Spinal cord (tissue), 10 donors: ENCODE results near the gene LETMD1. TPM values are rescaled to one million over a fixed set of nuclear protein-coding genes. Genes with fewer than 3 reads are reported as not detected.
A peak's percentile ranks its signal among the peaks of the same experiment; 100 is the strongest.

Experiments
- DNase-seq, 6 donors: peaks; one replicate each; pipeline versions ENCODE4 v3.0.0 to v3.0.0-alpha.2; 2013 to 2015; ENCODE audit warnings: low spot score in 6 of 6, low read depth in 4 of 6
- H3K27ac ChIP-seq: one replicate; pipeline ENCODE4 v1.5.1; 2013; ENCODE audit warnings: low read depth, low read length, control low read depth
- H3K27me3 ChIP-seq: one replicate; pipeline ENCODE4 v1.6.1; 2013; ENCODE audit warnings: low read length; ENCODE audit not compliant: control insufficient read depth, insufficient read depth
- H3K36me3 ChIP-seq: one replicate; pipeline ENCODE4 v1.6.1; 2013; ENCODE audit warnings: low read length; ENCODE audit not compliant: control insufficient read depth, insufficient read depth
- H3K4me1 ChIP-seq: one replicate; pipeline ENCODE4 v1.6.1; 2013; ENCODE audit warnings: low read length; ENCODE audit not compliant: control insufficient read depth, insufficient read depth
- H3K4me3 ChIP-seq: one replicate; pipeline ENCODE4 v1.5.1; 2013; ENCODE audit warnings: low read depth, low read length, control low read depth
- H3K9me3 ChIP-seq: one replicate; pipeline ENCODE4 v1.6.1; 2013; ENCODE audit warnings: low read length; ENCODE audit not compliant: control insufficient read depth, insufficient read depth
- WGBS: methylation state at CpG from one replicate; pipeline ENCODE4 v1.1.5; 2013; ENCODE audit warnings: missing lambda C conversion rate; ENCODE audit not compliant: insufficient coverage; 5-methylcytosine and 5-hydroxymethylcytosine counted together
- polyA plus RNA-seq, 2 donors: library from polyadenylated mRNA; unstranded; fragments of 120-200 nt; gene quantifications; one replicate each; pipeline ENCODE4 v1.2.1, GENCODE V29; 2013; ENCODE audit not compliant: insufficient read length in 2 of 2
- total RNA-seq, 2 donors: library from RNA; depleted of rRNA in 1 of 2; stranded (reverse); fragments of 120-200 nt in 1 of 2; fragments of >200 nt in 1 of 2; gene quantifications; one replicate each; pipeline versions ENCODE4 v1.2.3 to v1.2.4, GENCODE V29; 2013 to 2014
- donor health status: healthy.

The LETMD1 gene
- total and polyA plus RNA-seq, 4 donors, result 66.5 to 105 (median 74.0) TPM

DNA sequence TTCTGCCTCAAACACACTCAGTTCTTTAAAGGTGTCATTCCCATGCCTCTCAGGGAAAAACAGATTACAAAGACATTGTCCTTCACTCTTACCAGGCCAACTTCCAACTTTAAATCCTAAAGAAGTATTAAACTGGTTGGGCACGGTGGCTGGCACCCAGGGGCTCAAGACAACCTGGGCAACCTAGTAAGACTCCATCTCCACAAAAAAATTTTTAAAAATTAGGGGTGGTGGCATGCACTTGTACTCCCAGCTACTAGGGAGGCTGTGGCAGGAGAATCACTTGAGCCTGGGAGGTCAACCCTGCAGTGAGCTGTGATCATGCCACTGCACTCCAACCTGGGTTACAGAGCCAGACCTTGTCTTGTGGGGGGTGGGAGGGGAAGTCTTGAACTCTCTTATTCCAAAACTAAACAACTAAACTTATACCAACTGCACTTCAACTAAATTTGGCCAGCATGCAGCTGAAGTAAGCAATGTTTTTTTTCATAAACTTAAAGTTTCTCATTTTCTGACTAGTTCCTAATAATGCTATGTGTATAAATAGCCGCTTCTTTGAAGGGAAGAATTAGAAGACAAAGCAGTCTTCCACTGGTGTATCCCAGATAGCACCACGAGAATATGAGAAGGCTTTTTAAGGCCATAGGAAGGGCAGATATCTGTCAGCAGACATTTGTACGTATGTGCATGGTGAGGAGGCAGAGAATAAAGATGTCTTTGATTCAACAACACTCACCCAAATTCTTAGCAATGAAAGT lies 24.3 kb upstream of the LETMD1 start:
- H3K27ac ChIP-seq, result peak overlapping the region; percentile 96
- DNase-seq, result no peak
- H3K4me1 ChIP-seq, result peaks cover 25% of the 10 kb centered on the region
- H3K27me3 ChIP-seq, result no peaks in the 10 kb centered on the region
- no peaks in the 10 kb centered on the region for H3K9me3 ChIP-seq
- WGBS, result 75% methylated on average over 2 of the region's 4 CpGs
- peaks cover 2% of the 10 kb centered on the region for H3K36me3 ChIP-seq
- H3K4me3 ChIP-seq, result peak overlapping the region; percentile 84

DNA sequence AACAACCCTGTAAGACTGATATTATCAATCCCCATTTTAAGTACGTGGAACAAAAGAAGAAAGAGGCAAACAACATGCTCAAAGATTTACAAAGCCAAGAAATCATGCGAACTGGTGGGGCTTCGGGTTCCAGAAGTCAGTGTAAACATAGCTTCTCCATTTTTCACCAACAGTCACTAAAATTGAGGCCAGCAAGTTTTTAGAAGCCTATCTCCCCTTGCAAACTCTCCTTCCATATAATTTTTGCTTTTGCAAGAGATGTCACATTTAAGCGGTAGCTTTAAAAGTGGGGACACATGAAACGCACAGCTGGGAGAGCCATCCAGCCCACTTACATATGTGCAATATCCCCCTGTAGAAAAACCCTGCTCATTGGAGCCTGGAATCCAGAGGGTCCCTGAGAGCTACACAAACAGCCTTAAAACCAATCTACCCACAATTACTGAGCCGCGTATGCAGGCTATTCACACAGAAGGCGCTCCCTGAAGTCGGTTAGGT lies 22.7 kb upstream of the LETMD1 start:
- H3K4me1 ChIP-seq, result peaks cover 18% of the 10 kb centered on the region
- WGBS, result 0% methylated on average over 6 of the region's 9 CpGs
- peak overlapping the region; percentile 84 for H3K4me3 ChIP-seq
- no peaks in the 10 kb centered on the region for H3K27me3 ChIP-seq
- no peaks in the 10 kb centered on the region for H3K9me3 ChIP-seq
- peak in 2 of 6 donors; percentile 40 to 84 for DNase-seq
- H3K36me3 ChIP-seq, result peaks cover 2% of the 10 kb centered on the region
- H3K27ac ChIP-seq, result peak overlapping the region; percentile 96

DNA sequence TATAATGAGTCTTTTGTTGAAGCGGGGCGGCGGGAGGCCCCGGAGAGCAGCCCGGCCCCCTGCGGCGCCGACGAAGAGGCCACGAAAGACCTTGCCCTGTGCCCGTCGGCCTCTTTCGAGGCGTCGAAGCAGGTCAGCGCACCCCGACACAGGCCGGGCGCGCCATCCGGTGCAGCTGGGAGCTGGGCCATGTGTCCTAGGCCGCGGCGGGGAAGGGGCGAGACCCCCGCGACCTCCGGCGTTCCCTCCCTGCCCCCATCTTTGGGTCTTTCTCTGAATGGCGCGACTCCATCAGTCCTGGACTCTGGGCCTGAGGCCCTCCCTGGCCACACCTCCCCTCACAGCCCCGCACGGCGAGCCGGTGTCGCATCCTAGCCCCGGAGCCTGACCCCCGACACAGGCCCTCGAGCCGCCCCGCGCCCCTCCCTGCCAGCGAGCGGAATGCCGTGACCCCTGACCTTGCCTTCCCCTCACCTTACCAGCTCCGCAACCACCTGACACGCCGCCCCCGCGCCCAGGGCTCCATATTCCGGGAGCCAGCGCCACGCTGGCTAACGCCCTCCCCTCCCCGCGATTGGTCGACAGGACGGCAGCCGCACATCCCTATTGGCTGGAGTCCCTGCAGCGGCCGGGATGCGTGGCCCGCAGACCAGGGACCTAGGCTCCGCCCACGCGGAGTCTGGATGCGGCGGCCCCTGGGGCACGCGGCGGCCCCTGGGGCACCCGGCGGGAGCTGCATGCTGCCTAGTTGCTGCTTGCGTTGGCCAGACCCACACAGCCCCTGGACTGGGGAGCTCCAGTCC lies 22.1 kb upstream of the LETMD1 start, which contains the start of gene SLC11A2:
Gene SLC11A2, minus strand, starts transcription at position 549 of the 803 bp plus-strand sequence. CDS start 15,656 bp downstream, outside the sequence.
- Histone ChIP-seq H3K27me3 (no peaks in the 10 kb centered on the region), H3K9me3 (no peaks in the 10 kb centered on the region), H3K4me3 (peak within 1 kb of the TSS; percentile 84), H3K36me3 (peaks cover 2% of the 10 kb centered on the region), H3K27ac (peak within 1 kb of the TSS; percentile 96), H3K4me1 (peaks cover 12% of the 10 kb centered on the region)
- peak; percentile 82 to 98 (median 90) for DNase-seq
- whole genome bisulfite sequencing, result under 1% methylated on average over 74 of the region's 74 CpGs

GRCh38 chr12:51027342-51027835 lies 20.7 kb upstream of the LETMD1 start:
- no peak overlapping the region for H3K4me3 ChIP-seq
- H3K36me3 ChIP-seq, result peaks cover 2% of the 10 kb centered on the region
- 91% methylated on average over 5 of the region's 15 CpGs for WGBS
- H3K9me3 ChIP-seq, result no peaks in the 10 kb centered on the region
- H3K27me3 ChIP-seq, result no peaks in the 10 kb centered on the region
- H3K4me1 ChIP-seq, result peaks cover 11% of the 10 kb centered on the region
- no peak overlapping the region for H3K27ac ChIP-seq
- no peak for DNase-seq

DNA sequence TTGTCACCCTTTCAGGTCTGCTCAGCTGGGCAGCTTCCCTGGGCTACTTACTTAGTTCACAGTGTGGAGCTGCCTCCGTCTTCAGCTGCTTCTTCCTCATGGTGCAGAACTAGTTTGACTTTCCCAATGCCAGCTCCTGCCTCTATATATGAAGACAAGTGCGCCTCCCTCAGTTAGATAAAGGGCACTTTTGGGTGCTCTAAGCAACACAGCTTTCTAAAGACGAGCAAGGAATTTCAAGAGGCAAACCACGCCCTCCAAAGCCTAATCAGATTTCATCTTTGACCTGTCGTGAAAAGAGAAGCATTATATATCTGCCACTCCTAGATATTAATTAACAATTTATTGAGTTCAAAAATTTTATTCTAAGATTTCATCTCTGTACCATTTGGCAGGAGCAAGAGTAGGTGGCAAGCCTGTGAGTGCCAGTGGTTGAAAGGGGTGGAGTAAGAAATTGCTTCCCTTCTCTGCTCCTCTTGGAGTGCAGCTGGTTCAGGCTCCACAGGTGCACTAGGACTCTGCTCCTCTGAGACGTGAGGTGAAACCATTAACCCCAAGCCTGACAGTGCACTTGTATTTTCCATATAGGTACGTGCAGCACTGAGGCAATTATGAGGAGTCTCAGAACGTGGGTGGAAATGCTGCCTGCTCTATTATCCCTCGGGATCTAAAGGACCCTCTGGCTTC lies 19.9 kb upstream of the LETMD1 start:
- Histone ChIP-seq H3K9me3 (no peaks in the 10 kb centered on the region), H3K4me3 (no peak overlapping the region), H3K36me3 (peaks cover 2% of the 10 kb centered on the region), H3K27ac (no peak overlapping the region), H3K27me3 (no peaks in the 10 kb centered on the region), H3K4me1 (peaks cover 11% of the 10 kb centered on the region)
- DNase-seq, result peak in 2 of 6 donors; percentile 20 to 36
- 31% methylated on average over 4 of the region's 9 CpGs for WGBS

- H3K4me1 ChIP-seq, result peaks cover 11% of the 10 kb centered on the region
- no peak for DNase-seq
- H3K4me3 ChIP-seq, result no peak overlapping the region
- peaks cover 2% of the 10 kb centered on the region for H3K36me3 ChIP-seq
- H3K9me3 ChIP-seq, result no peaks in the 10 kb centered on the region
- no peak overlapping the region for H3K27ac ChIP-seq
- no peaks in the 10 kb centered on the region for H3K27me3 ChIP-seq
- 80% methylated on average over 1 of the region's 5 CpGs for WGBS
Observed at GRCh38 chr12:51028813-51029150, 19.3 kb upstream of the LETMD1 start.

DNA sequence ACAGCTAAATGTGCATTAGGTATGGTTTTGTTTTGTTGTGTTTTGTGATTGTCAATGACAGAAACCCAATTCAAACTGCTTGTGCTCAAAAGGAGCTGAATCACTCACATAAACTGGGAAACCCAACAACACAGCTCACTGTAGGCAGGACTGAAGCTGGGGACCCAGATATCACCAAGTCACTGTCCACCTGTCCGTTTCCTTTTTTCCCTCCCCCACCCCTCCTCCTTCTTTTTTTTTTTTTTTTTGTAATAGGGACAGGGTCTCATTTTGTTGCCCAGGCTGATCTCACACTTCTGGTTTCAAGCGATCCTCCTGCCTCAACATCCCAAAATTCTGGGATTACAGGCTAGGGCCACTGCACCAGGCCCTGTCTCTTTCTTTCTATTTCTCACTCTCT lies 15.1 kb upstream of the LETMD1 start:
- H3K27ac ChIP-seq, result no peak overlapping the region
- no peak for DNase-seq
- WGBS, result no CpG with 5 or more reads among the region's 2 CpGs
- H3K4me1 ChIP-seq, result no peaks in the 10 kb centered on the region
- H3K9me3 ChIP-seq, result no peaks in the 10 kb centered on the region
- H3K36me3 ChIP-seq, result no peaks in the 10 kb centered on the region
- no peaks in the 10 kb centered on the region for H3K27me3 ChIP-seq
- no peak overlapping the region for H3K4me3 ChIP-seq

DNA sequence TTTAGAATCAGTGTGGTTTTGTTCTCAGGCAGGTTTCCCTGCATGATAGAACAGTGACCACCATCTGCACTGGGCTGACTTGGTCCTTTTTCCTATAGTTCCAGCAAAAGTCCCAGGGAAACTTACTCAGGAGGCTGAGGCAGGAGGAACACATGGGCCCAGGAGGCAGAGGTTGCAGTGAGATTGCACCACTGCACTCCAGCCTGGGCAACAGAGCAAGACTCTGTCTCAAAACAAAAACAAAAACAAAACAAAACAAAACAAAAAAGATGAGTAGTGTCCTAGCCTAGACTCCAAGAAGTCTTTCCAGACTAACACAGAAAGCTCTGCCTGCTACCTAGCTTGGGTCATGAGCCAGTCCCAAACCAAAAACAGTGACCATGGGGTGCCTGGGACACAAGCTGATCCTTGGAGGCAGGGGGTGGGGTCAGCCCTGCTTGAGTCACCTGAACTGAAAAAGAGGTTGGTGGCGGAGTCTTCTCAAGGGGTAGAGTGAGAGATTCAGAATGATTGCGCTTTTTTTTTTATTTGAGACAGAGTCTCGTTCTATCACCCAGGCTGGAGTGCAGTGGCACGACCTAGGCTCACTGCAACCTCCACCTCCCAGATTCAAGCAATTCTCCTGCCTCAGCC lies 14.6 kb upstream of the LETMD1 start:
- H3K4me3 ChIP-seq, result no peak overlapping the region
- no CpG with 5 or more reads among the region's 4 CpGs for WGBS
- no peaks in the 10 kb centered on the region for H3K27me3 ChIP-seq

GRCh38 chr12:51036279-51036678 lies 11.8 kb upstream of the LETMD1 start:
- no CpG with 5 or more reads among the region's 3 CpGs for WGBS
- DNase-seq, result no peak
- H3K27me3 ChIP-seq, result no peaks in the 10 kb centered on the region
- no peaks in the 10 kb centered on the region for H3K36me3 ChIP-seq
- H3K4me1 ChIP-seq, result no peaks in the 10 kb centered on the region
- H3K9me3 ChIP-seq, result no peaks in the 10 kb centered on the region
- no peak overlapping the region for H3K4me3 ChIP-seq
- H3K27ac ChIP-seq, result no peak overlapping the region

More for the DNA sequence above, 14.6 kb upstream of the LETMD1 start:
- Histone ChIP-seq H3K27ac (no peak overlapping the region), H3K36me3 (no peaks in the 10 kb centered on the region), H3K9me3 (no peaks in the 10 kb centered on the region), H3K4me1 (no peaks in the 10 kb centered on the region)
- DNase-seq, result no peak
